Measurements from ENCODE around the gene SHLD1.

The SHLD1 gene

DNA sequence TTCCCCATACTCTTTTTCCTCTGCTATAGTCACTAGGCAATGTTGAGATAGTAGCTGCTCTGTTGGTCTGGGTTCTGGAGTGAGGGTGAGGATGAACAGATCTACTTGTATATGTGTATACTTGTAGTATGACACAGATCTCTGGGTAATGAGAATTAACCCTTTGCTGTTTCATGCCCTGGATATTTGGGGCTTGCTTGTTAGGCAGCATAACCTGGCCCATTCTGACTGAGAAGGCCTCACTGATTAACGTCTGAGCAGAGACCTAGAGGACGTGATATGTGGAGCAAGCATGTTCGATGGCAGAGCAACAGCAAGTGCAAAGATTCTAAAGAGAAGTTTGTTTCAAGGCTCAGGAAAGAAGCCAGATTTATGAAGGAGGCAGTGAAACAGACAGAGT, 105.7 kb downstream of the SHLD1 start:
- DNase-seq (ENCODE audit: low read depth), result no peak

DNA sequence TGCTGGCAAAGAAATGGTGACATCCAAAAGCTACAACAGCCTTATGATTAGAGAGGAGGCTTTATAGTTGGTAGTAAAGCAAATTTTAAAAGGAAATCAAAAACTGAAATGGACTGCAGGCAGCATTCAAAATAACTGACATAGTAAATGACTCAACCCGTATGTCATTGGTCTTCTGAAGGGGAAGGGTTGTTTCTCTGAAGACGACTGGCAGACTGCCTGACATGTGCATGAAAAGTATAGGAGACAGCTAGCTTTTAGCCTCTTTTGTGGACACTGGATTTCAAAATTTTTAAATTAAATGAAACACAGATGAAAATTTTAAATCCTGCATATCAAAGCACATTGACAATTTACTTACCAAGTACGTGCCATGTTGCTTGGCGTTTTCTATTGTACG, 109.4 kb downstream of the SHLD1 start:
- no peak for DNase-seq (ENCODE audit: low read depth)

DNA sequence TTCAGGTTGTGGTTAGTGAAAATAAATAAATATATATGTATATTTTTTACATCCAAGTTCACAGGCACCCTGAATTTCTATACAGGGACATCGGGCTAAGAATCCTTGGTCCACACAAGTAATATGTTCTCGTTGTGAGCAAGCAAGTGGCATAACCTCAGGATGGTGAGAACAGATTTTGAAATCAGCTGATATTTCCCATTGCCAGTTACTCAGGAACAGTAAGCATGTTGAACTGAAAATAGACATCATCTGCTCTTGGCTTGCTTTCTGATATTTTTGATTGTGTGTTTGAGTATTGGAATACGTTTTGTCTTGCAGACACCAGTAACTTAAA, 112.5 kb downstream of the SHLD1 start:
- DNase-seq (ENCODE audit: low read depth), result no peak

DNA sequence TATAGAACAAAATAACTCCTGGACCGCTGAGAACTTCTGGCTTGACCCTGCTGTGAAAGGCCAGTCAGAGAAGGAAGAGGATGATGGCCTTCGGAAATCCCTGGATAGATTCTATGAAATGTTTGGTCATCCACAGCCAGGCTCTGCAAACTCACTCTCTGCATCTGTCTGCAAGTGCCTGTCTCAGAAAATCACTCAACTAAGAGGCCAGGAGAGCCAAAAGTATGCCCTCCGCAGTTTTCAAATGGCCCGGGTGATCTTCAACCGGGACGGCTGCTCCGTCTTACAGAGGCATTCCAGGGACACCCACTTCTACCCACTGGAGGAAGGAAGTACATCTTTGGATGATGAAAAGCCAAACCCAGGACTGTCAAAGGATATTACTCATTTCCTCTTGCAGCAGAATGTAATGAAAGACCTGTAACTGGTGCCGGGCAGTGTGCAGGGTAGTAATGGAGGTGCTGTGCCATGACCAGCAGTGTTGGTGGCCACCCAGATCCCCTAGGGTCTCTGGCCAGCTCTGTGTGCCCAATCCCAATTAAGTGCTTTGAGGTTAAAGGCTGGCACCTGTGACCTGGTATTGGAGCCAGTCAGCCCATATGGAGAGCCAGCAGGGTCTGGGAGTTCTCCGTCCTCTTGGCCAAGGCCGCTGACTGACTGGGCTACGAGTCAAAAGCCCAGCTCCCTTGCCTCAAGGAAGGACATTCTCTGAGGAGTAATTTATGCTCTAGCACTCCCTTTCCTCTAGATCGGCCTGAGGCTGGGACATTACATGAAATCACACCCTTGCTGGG, 113.0 kb downstream of the SHLD1 start:
- DNase-seq (ENCODE audit: low read depth), result no peak

DNA sequence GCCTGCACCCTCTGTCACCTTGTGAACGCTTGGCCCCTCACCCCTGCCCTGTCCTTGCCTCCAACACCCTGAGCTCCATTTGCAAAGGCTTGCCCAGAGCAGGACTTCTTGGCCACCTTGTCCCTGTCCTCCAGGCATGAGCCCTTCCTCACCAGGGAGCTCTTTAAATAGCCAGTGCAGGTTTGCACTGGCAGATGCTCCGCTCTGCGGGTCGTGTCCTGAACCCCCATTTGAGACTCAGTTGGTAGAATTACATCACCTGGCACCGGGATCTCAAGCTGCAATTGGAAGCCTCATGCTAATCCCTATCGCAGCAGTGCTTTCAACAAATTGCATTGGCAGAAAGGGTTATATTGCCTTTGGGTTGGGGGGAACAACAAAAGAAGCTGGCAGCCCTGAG, 114.2 kb downstream of the SHLD1 start:
- DNase-seq (ENCODE audit: low read depth), result no peak

DNA sequence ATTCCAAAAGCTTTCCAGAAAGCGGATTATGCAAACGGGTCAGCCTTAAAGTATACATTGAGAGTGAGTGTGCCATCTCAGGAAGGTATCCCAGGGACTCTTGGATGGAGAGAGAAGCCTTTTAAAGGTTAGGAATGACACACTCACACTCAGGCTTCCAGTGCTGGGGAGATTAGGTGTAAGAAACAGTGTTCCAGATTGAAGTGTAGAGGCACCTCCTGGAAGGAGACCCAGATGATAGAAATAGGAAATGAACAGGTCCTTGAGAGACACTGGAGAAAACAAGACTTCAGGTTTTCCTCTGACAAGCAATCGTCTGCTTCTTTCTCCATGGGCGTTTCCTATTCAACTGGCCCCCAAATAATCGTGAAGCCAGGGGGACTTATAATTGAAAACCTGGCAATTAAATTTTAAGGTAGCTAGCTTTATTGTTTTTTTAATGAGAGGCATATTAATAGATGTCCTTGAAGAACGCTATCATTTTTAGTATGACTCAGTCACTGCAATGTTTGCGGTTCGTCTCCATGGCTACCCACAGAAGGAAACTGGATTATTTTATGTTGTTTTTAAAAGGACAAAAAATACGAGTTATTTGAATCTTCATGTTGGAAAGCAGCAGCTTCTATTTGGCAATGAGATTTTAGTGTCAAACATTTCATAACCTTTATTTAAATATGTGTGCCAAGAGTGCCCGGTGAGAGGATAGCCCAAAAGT, 114.8 kb downstream of the SHLD1 start:
- no peak for DNase-seq (ENCODE audit: low read depth)

DNA sequence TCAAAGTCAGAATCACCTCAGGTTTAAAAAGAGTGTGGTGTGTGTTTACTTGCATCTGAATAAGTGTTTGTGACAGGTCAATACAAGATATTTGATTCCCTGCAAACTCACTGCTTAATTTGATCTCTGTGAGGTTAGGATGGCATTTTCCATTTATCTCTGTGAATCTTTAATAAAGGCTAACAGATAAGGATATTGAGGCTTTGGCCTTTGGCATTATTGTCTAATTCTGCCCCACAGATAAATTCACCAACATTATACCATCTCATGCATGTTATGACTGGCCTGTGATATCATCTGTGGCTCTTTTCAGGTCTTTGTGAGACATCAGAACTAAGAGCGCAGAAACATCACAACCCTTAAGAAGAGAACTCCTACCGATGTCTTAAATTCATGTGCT, 115.4 kb downstream of the SHLD1 start:
- no peak for DNase-seq (ENCODE audit: low read depth)

DNA sequence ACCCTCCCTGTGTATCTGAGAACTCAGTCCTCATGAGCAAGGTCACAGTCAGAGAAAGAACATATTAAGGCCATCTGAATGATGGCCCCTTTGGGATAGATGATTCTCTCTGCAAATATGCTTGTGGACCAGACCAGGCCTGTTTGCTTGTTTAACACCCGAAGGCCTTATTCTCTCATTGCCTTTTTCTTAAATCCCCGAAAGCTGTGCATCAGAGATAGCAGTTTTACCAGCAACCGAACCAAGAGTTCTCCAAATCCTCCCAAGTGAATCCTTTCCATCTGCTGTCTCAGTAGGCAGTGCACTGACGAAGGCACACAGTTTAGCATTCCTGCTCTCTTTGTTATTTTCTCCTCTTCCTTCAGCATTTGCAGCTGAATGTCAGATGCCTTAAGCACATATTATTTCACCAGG, 120.4 kb downstream of the SHLD1 start:
- DNase-seq (ENCODE audit: low read depth), result no peak

DNA sequence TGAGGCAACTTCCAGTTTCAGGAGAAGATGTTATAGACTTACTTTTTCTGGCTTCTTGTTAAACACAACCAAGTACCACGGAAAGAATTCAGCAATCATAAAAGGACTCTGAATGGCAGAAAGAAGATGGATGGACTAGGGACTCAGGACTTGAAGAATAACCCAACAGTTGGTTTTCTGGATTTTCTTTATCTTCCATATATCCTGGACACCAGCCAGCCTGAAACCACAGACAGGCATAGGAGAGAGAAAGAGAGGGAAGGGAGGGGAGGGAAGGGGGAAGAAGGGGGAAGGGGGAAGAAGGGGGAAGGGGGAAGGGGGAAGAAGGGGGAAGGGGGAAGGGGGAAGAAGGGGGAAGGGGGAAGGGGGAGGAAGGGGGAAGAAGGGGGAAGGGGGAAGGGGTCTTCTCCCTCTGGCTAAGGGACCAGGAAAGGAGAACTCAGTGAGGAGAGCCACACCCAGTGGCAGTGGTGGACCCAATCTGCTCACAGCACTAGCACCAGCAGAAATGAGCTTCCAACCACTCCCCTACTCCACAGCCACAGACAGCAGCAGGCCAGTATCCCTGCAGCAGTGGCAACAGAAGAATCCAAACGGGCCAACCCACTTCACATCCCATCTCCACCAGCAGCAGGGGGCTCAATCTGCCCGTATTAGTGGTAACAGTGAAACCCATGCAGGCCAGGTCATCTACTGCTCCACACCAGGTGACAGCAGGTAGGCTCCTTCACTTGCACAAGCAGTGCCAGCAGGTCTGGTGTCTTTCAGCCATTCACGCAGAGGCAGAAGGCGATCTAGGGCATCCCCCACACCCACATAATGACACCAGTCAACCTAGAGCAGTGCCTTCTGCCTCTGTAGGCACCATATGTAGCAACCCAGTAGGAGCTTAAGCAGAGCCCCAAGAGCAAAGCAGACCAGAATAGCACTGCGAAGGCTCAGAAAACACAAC, 121.5 kb downstream of the SHLD1 start:
- no peak for DNase-seq (ENCODE audit: low read depth)

DNA sequence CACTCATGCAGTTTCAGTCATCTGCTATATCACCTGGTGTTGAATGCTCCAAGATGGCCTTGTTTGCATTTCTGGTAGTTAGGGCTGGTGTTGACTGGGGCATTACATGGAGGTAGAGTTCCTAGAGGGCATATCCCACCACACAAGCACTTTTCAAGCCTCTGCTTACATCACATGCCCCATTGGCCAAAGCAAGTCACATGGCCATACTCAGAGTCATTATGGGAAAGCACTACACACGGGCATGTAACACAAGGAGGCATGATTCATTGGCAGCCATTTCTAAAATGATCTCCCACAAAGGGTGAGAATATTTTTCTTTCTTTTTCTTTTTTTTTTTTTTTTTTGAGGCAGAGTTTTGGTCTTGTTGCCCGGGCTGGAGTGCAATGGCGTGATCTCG, 126.9 kb downstream of the SHLD1 start:
- no peak for DNase-seq (ENCODE audit: low read depth)

DNA sequence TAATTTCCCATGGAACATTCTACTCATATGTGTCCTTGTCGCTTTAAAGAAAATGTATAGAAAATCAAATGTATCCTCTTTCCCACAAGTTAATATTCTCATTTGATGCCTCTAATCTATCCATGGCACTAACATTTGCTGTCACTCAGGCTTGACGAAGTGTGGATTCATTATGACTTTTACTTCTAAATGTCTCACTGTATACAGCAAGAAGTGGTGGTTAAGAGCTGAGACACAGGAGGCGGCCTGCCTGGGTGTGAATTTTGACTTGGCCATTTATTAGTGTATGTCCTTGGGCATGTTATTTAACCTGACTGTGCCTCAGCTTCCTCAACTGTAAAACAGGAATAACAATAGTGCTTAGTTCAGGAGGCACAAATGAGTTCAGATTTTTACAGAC, 130.1 kb downstream of the SHLD1 start:
- no peak for DNase-seq (ENCODE audit: low read depth)

DNA sequence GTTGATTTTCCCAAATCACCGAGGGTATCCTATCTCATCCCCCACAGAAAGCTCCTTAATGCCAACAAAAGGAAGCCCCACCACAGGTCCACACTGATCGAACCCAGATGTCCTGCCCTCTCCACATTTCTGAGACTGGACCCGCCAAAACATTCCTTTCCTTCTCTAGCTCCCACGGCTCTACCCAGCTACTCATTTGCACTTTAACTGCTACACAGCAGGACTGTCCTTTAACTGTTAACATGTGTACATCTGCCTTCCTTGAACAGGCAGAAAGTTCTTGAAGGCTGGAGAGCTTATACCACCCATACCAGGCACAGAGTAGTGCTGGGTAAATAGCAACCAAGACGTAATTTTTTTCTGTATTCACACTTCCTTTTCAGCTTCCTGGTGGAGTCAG, 131.5 kb downstream of the SHLD1 start:
- DNase-seq (ENCODE audit: low read depth), result no peak

DNA sequence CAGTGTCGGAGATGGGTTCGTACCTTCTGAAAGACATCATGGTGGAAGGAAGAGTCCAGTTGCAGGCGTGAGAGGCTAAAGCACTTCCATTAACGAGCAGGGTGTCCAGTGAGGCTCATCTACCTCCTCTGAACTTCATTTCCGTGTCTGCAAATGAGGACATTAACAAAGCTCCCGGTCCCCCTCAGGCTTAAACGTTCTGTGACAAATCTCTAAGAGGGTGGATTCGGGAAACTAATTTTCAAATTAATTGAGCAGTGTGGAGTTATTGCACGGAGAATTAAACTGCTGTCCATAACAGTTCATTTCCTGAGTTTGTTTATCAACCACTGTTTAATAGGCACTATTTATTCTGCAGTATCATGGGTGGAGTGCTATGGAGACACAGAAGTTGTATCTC, 132.0 kb downstream of the SHLD1 start:
- no peak for DNase-seq (ENCODE audit: low read depth)

DNA sequence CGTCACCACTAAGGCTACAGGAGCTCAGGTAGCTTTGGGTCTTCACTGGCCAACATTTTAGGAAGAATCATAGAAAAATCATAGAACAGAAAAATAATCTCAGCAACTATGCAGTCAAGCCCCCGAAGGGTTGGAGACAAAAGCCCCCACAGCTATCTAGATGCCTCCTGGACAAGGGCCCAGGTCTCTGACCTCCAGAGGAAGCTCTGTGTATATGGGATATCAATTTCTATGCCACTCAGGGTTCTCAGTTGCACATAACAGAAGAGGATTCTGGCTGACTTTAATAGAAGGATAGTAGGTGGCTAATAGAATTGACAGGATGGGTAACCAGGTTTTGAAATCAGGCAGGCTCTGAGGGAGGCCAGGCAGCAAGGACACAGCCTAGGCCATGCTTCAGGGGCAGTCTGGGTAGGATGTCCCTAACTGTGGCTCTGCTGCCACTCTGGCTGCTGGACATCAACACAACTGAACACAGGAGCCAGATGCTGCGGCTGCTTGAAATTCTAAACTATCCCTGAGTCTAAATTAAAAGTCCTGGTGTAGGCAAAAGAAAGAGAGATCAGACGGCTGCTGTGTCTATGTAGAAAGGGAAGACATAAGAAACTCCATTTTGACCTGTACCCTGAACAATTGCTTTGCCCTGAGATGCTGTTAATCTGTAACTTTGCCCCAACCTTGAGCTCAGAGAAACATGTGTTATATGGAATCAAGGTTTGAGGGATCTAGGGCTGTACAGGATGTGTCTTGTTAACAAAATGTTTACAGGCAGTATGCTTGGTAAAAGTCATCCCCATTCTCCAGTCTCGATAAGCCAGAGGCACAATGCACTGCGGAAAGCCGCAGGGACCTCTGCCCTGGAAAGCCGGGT, 134.5 kb downstream of the SHLD1 start:
- no peak for DNase-seq (ENCODE audit: low read depth)

DNA sequence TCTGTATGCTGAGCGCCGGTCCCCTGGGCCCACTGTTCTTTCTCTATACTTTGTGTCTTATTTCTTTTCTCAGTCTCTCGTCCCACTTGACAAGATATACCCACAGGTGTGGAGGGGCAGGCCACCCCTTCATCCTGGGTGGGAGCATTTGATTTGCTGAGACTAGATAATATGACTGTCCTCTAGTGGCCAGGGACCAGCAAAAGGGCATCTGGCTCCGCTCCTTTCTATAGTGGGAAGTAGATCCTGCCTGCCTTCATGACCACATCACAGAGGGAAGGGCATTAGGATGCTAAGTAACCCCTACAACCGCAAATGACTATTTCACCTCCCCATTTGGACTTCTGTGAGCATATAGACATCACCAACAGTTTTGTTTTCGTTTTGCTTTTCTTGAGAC, 135.7 kb downstream of the SHLD1 start:
- no peak for DNase-seq (ENCODE audit: low read depth)

DNA sequence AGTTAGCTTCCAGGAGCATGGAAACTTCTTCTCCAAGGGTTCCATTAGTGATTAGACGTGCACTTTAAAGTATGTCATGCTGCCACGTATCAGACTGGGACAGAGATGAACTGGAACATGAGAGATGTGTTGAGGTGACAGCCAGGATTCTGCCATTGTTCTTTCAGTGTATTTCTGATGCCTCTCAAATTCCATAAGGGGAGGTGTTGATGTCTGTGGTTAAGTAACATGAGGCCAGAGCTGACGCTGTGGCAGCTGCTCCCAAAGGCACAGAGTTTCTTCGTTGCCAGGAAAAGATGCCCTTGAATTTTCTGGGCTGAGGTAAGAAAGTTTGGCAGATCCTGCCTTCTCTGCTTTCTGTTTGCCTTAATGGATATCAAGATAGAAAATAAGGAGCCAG, 136.6 kb downstream of the SHLD1 start:
- DNase-seq (ENCODE audit: low read depth), result no peak

DNA sequence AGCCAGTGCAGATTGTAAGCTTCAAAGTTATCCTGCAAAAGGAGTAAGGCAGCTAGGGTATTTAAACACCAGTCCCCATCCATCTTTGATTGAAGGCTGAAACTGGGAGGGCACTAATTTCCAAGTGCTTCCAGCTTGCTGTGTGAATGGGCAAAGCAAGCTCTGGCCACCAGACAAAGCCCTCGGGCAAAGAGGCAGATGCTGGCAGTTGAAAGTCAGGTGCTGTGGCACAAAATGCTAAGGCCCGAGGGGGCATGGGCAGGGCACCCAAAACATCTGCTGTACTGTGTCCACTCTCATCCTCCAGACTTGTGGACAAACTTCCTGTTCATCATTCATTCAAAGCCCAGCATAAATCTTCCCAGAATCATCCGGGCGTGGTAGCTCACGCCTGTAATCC, 137.2 kb downstream of the SHLD1 start:
- no peak for DNase-seq (ENCODE audit: low read depth)

DNA sequence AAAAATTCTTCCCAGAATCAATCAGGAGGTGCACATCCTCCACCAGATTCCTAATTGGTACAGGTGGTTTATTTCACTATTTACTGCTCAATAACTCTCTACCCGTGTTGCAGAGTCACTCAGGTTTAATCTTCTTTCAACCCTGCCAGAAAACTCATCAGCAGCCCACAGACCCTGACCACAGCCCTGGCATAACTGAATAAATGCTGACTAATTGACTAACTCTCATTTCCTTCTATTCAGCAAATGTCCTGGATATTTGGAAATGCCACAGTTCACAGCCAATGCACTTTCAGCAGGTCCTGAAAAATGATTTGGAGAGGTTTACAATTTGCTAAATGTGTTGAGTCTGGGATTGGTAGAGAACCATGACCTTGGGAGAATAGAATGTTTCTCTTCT, 137.8 kb downstream of the SHLD1 start:
- no peak for DNase-seq (ENCODE audit: low read depth)

DNA sequence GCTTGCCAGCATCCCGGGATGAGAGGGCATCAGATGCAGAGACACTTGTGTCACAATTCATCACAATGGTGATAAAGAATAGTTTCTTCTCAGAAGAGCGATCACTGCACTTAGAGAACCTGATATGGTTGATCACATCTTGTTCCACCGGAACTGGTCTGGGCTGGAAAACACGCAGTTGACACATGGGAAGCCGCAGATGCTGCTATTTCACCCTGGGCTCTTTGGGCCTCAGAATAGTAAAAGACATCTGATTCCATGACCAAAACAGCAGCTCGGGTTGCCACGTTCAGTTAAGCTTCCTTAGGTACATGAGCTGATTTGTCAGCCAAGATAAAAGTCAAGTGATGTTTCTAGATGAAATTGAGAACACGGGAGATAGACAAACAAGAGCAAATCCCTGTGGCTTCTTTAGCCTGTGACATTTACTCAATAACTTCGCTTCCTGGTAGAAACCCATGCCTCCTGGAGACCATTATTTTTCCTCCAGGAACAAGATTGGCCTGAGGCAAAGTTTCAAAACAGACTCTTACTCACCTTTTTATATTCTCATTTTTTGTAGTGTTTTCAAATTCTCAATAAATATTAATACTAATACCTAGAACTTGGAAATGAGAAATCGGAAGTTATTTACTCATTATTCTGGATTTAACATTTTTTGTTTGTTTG, 140.7 kb downstream of the SHLD1 start:
- no peak for DNase-seq (ENCODE audit: low read depth)

DNA sequence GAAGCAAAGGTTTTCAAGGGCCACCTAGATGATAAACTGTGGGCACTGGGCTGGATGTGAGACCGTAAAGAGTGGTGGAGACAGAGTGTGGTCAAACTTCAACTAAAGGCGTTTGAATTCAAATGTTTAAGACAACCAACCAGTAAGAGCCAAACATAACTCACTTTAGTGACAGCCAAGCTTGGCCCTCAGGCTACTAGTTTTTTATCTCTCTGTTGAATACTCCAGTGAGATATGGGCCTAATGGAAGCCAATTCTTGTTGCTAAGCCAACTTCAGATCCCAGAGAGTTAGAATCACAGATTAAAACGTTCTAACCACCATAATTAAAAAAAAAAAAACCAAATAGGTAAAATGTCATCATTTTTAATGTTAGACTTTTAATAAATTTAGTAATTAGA, 142.9 kb downstream of the SHLD1 start:
- DNase-seq (ENCODE audit: low read depth), result no peak

DNA sequence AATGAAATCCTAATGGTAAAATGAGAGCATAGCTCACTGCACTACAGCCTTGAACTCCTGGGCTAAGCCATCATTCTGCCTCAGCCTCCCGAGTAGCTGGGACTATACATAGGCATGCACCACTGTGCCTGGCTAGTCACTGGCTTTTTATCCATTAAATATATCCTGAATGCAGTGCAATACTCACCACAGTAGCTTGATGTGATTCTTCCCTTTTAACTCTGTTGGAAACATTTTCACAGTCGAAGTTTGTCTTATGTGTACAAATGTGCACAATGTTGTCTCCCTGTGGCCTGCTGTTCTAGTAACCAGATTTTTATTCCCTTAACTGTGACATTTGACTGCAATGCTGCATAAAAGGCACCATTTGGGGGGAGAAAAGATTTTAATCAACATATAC, 143.4 kb downstream of the SHLD1 start:
- DNase-seq (ENCODE audit: low read depth), result no peak
